Measurements from ENCODE around the gene HSPA12A.

DNA sequence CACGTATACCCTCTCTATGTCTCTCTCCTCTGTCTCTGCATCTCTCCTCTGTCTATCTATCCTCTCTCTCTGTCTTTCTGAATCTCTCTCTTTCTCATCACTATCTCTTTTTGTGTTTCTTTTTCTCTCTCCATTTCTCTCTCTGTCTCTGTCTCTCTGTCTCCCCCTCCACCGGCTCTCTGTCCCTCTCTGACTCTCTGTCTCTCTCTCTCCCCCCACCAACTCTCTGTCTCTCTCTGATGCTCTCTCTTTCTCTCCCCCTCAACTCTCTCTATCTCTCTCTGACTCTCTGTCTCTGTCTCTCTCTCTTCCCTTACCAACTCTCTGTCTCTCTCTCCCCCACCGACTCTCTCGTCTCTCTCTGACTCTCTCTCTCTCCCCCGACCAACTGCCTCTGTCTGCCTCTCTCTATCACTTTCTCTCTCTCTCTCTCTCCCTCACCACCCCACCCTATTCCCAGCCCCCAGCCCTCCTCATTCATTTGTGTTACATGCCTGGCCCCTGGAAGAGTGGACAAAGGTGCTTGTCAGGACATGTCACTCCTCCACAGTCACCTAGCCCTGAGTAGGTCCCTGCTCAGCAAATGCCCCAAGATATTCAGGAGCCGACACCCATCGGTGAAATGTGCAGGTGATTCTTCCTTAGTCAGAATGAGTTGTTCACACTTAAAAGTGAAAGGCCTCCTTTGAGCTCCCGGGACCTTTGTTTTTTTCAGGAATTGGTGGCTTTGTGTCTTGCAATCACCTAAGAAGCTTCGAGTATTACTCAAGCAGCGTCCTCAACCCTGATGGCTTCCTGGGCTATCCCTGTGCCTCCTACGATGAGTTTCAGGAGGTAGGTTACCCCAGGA, 108.0 kb downstream of the HSPA12A start:
- TF ChIP-seq YY1 (IDR thresholded peaks at IDR 0.05; ENCODE audit: insufficient read depth, insufficient read length) (no peak), SUZ12 (IDR thresholded peaks at IDR 0.05; ENCODE audit: extremely low read depth, insufficient read depth, insufficient read length) (no peak)

Data from NT2/D1 (cell line).